Chondrocyte (in vitro differentiated cells): Measurements from ENCODE around the gene PLA2G12B. TPM values are rescaled to one million over a fixed set of nuclear protein-coding genes. Genes with fewer than 3 reads are reported as not detected.

Experiments used
- DNase-seq: peaks from one replicate; pipeline ENCODE4 v3.0.0; 2021; ENCODE audit warnings: mixed read lengths, low spot score
- H3K27ac Mint-ChIP-seq: one replicate; pipeline ENCODE4 v1.8.0; 2021; ENCODE audit warnings: mild to moderate bottlenecking, moderate library complexity, mixed read lengths; ENCODE audit not compliant: unreplicated experiment
- H3K27me3 Mint-ChIP-seq: 2 replicates; pipeline ENCODE4 v1.8.0; 2021; ENCODE audit warnings: low read depth, mixed read lengths
- H3K36me3 Mint-ChIP-seq: 2 replicates; pipeline ENCODE4 v1.8.0; 2021; ENCODE audit warnings: low read depth, mixed read lengths
- H3K4me1 Mint-ChIP-seq: 2 replicates; pipeline ENCODE4 v1.8.0; 2021; ENCODE audit warnings: low read depth, mild to moderate bottlenecking, mixed read lengths
- H3K4me3 Mint-ChIP-seq: one replicate; pipeline ENCODE4 v1.8.0; 2021; ENCODE audit warnings: mild to moderate bottlenecking, moderate library complexity, mixed read lengths; ENCODE audit not compliant: unreplicated experiment
- H3K9me3 Mint-ChIP-seq: 2 replicates; pipeline ENCODE4 v1.8.0; 2021; ENCODE audit warnings: low read depth, mixed read lengths
- total RNA-seq: library from RNA; stranded (reverse); gene quantifications from 3 replicates; pipeline ENCODE4 v1.2.1, GENCODE V29; 2021
- TF ChIP-seq, protein P1 (sequence below): fragments of 200-600 bp; sonication (generic); IDR thresholded peaks from 2 replicates; pipeline ENCODE4 v1.5.0; 2021; ENCODE audit warnings: antibody characterized with exemption, mild to moderate bottlenecking, moderate library complexity

The PLA2G12B gene
- total RNA-seq, 1 donor from 2014 or later = not detected

DNA sequence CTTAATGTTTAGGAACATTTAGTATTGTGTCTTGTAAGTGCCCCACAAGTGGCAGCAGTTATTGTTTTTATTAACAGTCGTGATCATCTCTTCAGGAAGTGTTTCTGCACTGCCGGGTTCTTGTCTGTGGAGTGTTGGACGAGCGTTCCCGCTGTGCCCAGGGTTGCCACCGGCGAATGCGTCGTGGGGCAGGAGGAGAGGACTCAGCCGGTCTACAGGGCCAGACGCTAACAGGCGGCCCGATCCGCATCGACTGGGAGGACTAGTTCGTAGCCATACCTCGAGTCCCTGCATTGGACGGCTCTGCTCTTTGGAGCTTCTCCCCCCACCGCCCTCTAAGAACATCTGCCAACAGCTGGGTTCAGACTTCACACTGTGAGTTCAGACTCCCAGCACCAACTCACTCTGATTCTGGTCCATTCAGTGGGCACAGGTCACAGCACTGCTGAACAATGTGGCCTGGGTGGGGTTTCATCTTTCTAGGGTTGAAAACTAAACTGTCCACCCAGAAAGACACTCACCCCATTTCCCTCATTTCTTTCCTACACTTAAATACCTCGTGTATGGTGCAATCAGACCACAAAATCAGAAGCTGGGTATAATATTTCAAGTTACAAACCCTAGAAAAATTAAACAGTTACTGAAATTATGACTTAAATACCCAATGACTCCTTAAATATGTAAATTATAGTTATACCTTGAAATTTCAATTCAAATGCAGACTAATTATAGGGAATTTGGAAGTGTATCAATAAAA lies 22.2 kb downstream of the PLA2G12B start:
- no peak for DNase-seq
- Mint-ChIP-seq H3K36me3 (peaks cover 13% of the 10 kb centered on the region), H3K27ac (no peak overlapping the region), H3K4me1 (peaks cover 3% of the 10 kb centered on the region), H3K27me3 (no peaks in the 10 kb centered on the region), H3K9me3 (no peaks in the 10 kb centered on the region), H3K4me3 (no peak overlapping the region)
- TF ChIP-seq, protein P1, sequence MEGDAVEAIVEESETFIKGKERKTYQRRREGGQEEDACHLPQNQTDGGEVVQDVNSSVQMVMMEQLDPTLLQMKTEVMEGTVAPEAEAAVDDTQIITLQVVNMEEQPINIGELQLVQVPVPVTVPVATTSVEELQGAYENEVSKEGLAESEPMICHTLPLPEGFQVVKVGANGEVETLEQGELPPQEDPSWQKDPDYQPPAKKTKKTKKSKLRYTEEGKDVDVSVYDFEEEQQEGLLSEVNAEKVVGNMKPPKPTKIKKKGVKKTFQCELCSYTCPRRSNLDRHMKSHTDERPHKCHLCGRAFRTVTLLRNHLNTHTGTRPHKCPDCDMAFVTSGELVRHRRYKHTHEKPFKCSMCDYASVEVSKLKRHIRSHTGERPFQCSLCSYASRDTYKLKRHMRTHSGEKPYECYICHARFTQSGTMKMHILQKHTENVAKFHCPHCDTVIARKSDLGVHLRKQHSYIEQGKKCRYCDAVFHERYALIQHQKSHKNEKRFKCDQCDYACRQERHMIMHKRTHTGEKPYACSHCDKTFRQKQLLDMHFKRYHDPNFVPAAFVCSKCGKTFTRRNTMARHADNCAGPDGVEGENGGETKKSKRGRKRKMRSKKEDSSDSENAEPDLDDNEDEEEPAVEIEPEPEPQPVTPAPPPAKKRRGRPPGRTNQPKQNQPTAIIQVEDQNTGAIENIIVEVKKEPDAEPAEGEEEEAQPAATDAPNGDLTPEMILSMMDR = no peak

DNA sequence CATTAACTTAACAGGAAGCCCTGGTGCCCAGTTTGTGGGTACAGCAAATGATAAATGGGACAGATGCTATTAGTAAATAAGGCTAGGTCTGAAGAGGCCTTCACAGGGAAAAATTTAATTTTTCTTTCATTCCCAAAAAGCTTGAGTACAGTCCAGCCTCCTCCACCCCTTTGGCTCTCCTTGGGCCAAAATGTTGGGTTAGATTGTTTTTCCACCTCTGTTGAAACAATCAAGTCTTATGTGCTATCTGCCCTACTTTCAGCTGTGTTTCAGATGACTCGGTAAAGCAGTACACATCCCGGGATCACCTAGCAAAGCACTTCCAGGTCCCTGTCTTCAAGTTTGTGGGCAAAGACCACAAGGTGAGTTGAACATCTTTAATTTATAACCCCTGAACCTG lies 24.3 kb downstream of the PLA2G12B start:
- Mint-ChIP-seq H3K9me3 (no peaks in the 10 kb centered on the region), H3K27ac (no peak overlapping the region), H3K27me3 (no peaks in the 10 kb centered on the region), H3K4me1 (peaks cover under 1% of the 10 kb centered on the region), H3K4me3 (no peak overlapping the region), H3K36me3 (peaks cover 6% of the 10 kb centered on the region)
- TF ChIP-seq, protein P1 = no peak
- DNase-seq = no peak

DNA sequence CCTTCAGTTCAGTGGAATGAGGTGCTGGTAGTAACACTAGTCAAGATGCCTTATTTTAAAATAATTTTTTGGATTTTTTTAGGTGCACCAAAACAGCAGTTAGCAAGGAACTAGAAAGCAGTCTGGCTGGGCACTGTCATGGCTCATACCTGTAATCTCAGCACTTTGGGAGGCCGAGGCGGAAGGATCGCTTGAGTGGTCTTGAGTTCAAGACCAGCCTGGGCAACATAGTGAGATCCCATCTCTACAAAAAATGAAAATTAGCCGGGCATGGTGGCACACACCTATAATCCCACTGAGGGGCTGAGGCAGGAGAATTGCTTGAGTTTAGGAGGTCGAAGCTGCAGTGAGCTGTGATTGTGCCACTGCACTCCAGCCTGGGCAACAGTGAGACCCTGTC lies 25.8 kb downstream of the PLA2G12B start:
- H3K4me1 Mint-ChIP-seq = no peaks in the 10 kb centered on the region
- no peaks in the 10 kb centered on the region for H3K9me3 Mint-ChIP-seq
- H3K4me3 Mint-ChIP-seq = no peak overlapping the region
- H3K27ac Mint-ChIP-seq = no peak overlapping the region
- no peaks in the 10 kb centered on the region for H3K27me3 Mint-ChIP-seq
- H3K36me3 Mint-ChIP-seq = peaks cover 15% of the 10 kb centered on the region
- DNase-seq = no peak
- TF ChIP-seq, protein P1 = no peak

DNA sequence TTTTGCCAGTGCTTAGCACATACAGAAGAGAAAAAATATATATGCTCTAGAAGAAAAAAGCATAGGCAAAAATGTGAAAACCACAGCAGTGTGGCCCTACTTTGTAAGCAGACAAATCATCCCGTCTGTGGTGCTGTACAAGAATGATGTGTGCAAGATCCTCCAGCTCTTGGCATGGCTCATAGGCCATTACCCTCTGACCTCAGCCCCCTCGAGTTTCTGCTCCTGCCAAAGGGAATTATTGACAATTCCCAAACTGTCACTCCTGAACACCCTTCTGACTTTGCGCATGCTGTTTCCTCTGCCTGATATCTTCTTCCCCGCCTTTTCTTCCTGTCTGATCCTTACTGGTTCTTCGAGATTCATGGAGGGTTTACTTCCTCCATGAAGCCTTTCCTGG lies 27.1 kb downstream of the PLA2G12B start:
- peaks cover under 1% of the 10 kb centered on the region for H3K9me3 Mint-ChIP-seq
- no peak overlapping the region for H3K27ac Mint-ChIP-seq
- TF ChIP-seq, protein P1 = no peak
- no peaks in the 10 kb centered on the region for H3K4me1 Mint-ChIP-seq
- H3K36me3 Mint-ChIP-seq = peaks cover 15% of the 10 kb centered on the region
- no peaks in the 10 kb centered on the region for H3K27me3 Mint-ChIP-seq
- no peak overlapping the region for H3K4me3 Mint-ChIP-seq
- no peak for DNase-seq

DNA sequence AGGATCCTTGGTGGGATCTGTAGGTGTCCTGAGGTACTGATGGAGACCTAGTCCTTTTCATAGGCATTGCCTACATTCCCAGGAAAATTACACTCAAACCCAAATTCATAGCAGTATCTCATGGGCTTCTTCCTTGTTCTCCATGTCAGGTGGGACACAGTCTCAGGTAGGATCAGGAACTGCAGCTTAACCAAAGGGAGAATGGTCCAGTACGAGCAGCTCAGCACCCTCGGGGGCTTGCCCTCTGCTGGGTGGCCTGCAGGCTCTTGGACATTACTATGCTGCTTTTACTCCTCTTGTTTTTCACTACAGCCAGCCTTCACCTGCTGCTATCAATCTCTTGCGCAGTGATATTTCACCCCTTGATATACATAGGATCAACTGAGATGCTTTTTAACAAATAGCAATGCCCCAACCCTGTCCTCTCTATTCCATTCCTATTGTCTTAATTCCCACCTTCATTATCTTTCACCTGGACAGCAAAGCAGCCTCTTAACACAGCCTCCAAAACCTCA lies 28.6 kb downstream of the PLA2G12B start:
- TF ChIP-seq, protein P1 = no peak
- no peak overlapping the region for H3K27ac Mint-ChIP-seq
- DNase-seq = no peak
- no peak overlapping the region for H3K4me3 Mint-ChIP-seq
- H3K9me3 Mint-ChIP-seq = peaks cover 11% of the 10 kb centered on the region
- H3K36me3 Mint-ChIP-seq = peaks cover 22% of the 10 kb centered on the region
- no peaks in the 10 kb centered on the region for H3K27me3 Mint-ChIP-seq
- no peaks in the 10 kb centered on the region for H3K4me1 Mint-ChIP-seq
